ENCODE data around the gene NPHP3.

Gene NPHP3

GRCh38 chr3:132665230-132665745, 56.9 kb downstream of the NPHP3 start:
- TF ChIP-seq ZNF274 (IDR thresholded peaks at IDR 0.05; ENCODE audit: low read depth, low read length) = no peak
- H3K4me3 ChIP-seq (ENCODE audit: low read length) = no peak overlapping the region

DNA sequence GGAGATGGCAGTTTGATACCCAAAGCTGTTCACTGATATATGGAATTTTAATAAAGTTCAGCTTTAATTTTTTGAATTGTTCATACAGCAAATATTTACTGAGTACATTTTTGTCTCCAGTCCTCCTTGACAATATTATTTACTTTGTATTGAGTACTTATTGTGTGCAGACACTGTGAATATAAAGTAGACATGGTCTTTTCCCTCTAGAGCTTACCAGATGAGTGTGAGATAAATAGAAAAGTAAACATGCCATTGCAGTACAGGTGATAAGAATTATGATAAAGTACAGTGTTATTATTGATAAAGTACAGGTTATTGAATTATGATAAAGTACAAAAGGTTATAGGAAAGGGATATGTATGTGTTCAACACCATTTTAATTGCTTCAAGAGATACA, 60.0 kb downstream of the NPHP3 start:
- no peak overlapping the region; the same call in 1 of the 2 replicates for H3K4me3 ChIP-seq (ENCODE audit: low read length)
- TF ChIP-seq ZNF274 (IDR thresholded peaks at IDR 0.05; ENCODE audit: low read depth, low read length) = no peak

GRCh38 chr3:132661101-132661500, 61.1 kb downstream of the NPHP3 start:
- no peak for TF ChIP-seq ZNF274 (IDR thresholded peaks at IDR 0.05; ENCODE audit: low read depth, low read length)
- H3K4me3 ChIP-seq (ENCODE audit: low read length) = peak overlapping the region; percentile 76

GRCh38 chr3:132660811-132661070, 61.5 kb downstream of the NPHP3 start:
- no peak for TF ChIP-seq ZNF274 (IDR thresholded peaks at IDR 0.05; ENCODE audit: low read depth, low read length)
- H3K4me3 ChIP-seq (ENCODE audit: low read length) = peak overlapping the region; percentile 76

- TF ChIP-seq ZNF274 (IDR thresholded peaks at IDR 0.05; ENCODE audit: low read depth, low read length) = no peak
- H3K4me3 ChIP-seq (ENCODE audit: low read length) = peak within 1 kb of the TSS; percentile 76
Measured at GRCh38 chr3:132660052-132660810, 62.0 kb downstream of the NPHP3 start, which contains the start of gene UBA5. Gene UBA5, plus strand, starts transcription at chr3:132660329. Its CDS starts 209 bp downstream, at chr3:132660538.

GRCh38 chr3:132659365-132660051, 62.7 kb downstream of the NPHP3 start, which contains the start of gene ACAD11:
Gene ACAD11, minus strand, starts transcription at chr3:132659809. Its CDS starts 58 bp downstream, at chr3:132659751.
- peak within 1 kb of the TSS; percentile 76 for H3K4me3 ChIP-seq (ENCODE audit: low read length)
- no peak for TF ChIP-seq ZNF274 (IDR thresholded peaks at IDR 0.05; ENCODE audit: low read depth, low read length)

- H3K4me3 ChIP-seq (ENCODE audit: low read length) = peak overlapping the region; percentile 76
- no peak for TF ChIP-seq ZNF274 (IDR thresholded peaks at IDR 0.05; ENCODE audit: low read depth, low read length)
Measured at GRCh38 chr3:132659000-132659364, 63.2 kb downstream of the NPHP3 start.

- no peak for TF ChIP-seq ZNF274 (IDR thresholded peaks at IDR 0.05; ENCODE audit: low read depth, low read length)
Measured at GRCh38 chr3:132657869-132658747, 64.1 kb downstream of the NPHP3 start.

GRCh38 chr3:132655471-132655870, 66.7 kb downstream of the NPHP3 start:
- no peak for TF ChIP-seq ZNF274 (IDR thresholded peaks at IDR 0.05; ENCODE audit: low read depth, low read length)
- no peak overlapping the region for H3K4me3 ChIP-seq (ENCODE audit: low read length)

More at GRCh38 chr3:132657869-132658747, 64.1 kb downstream of the NPHP3 start:
- H3K4me3 ChIP-seq (ENCODE audit: low read length) = no peak overlapping the region

DNA sequence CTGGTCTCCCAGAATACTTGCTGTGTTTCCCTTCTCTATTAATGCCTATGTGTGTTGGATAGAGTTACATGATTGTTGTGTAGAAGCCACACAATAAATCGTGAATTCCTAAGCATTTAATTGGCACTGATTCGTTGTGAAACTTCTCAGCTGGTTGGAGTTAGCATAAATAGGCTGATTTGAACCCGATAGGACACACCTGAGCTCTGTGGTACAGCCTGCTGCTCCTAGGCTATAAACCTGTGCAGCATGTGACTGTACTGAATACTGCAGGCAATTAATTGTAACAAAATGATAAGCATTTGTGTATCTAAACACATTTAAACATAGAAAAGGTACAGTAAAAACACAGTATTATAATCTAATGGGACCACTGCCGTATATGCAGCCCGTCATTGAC, 67.5 kb downstream of the NPHP3 start:
- TF ChIP-seq ZNF274 (IDR thresholded peaks at IDR 0.05; ENCODE audit: low read depth, low read length) = no peak
- H3K4me3 ChIP-seq (ENCODE audit: low read length) = no peak overlapping the region

- H3K4me3 ChIP-seq (ENCODE audit: low read length) = no peak overlapping the region
- TF ChIP-seq ZNF274 (IDR thresholded peaks at IDR 0.05; ENCODE audit: low read depth, low read length) = no peak
Measured at GRCh38 chr3:132654190-132654589, 68.0 kb downstream of the NPHP3 start.

- no peak overlapping the region for H3K4me3 ChIP-seq (ENCODE audit: low read length)
- TF ChIP-seq ZNF274 (IDR thresholded peaks at IDR 0.05; ENCODE audit: low read depth, low read length) = no peak
Measured at GRCh38 chr3:132652640-132653270, 69.5 kb downstream of the NPHP3 start.

DNA sequence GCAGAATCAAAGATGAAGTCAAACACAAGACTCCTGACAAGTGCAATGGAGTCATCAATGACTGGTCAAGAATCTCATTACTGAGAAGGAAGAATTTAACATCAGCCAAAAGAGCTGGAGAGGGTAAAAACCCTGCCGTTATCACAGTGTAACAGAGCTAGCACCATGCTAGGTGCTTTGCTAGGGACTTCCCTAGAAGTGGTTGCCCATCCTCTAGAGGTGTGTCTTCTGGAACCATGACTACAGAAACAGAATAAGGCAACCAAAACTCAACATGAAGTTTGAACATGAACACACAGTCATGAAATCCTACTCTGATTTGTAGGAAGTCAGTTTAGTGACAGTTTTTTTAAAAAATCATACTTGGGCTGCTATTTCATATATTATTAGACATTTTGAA, 72.1 kb downstream of the NPHP3 start:
- no peak overlapping the region for H3K4me3 ChIP-seq (ENCODE audit: low read length)
- no peak for TF ChIP-seq ZNF274 (IDR thresholded peaks at IDR 0.05; ENCODE audit: low read depth, low read length)

DNA sequence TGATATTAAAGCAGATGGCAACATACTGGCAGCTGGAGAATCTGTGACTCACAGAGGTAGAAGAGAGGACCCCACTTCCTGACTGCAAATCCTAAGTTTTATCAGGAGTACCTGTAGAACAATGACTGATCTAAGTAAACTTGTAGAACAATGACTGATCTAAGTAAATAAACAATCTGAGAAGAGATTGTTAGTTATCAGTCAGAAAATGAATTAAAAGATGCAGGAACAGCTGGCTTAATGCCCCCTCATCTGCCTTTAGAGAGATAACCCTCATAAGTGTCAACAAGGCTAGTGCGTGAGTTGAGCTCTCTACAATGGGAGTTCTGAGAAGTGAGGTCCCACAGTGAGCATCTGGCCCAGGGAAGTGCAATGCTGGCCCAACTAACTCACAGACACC, 77.2 kb downstream of the NPHP3 start:
- H3K4me3 ChIP-seq (ENCODE audit: low read length) = no peak overlapping the region
- no peak for TF ChIP-seq ZNF274 (IDR thresholded peaks at IDR 0.05; ENCODE audit: low read depth, low read length)

All from GM08714 (cell line).